ENCODE results near the gene HOXC6.
A peak's percentile ranks its signal among the peaks of the same experiment; 100 is the strongest.

HOXC6 gene

DNA sequence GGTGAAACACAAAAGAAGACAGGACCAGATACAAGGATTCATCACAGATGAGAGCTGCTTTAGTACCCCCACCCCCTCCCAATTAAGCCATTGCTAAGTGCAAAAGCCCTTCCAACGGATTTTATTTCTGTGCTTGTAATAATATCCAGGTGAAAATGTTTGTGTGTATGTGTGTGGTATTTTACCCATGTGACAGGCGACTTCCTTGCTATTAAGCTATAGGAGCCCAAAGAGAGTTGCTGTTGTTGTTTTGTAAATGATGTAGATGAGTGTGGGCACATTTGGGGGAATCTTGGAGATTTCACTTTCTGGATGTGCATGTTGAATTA is 22.2 kb downstream of the HOXC6 start:
- no peak for TF ChIP-seq GATA2 (IDR thresholded peaks at IDR 0.05; ENCODE audit: low read depth, low read length)

DNA sequence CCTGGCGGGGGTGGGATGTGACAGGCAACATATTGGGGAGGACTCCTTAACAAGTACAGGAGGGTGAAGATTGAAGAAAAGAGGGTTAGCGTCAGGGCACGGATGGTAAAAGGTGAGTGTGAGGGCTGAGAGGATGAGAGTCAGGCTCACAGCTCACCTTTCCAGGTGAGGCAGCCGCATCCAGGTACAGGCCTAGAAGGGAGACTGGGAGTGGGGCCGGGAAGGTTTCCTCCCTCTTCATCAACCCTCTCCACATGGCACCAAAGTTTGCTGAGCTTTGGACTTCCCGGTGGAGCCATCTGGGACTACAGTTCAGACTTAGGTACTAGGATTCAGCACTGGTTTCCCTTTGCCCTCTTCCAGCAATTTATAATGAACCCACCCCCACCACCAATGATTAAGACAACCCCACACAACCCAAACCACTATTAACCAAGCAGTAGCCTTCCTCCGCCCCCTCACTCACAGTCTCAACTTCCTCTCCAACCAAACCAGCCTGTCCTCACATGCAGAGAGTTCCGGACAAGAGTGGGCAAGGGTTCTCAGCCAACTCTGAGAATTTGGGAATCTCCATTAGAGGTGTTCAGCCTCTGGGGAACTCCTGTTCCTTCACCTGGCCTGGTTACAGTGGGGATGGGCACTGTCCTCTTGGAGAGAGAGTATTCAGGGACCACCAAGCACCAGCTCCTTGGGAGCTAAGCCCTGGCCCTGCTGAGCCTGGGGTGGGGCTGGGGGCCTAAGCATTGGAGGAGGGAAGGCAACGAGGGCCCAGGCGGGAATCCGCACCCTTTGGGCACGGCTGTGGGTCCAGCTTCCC is 23.0 kb downstream of the HOXC6 start:
- TF ChIP-seq GATA3 (IDR thresholded peaks at IDR 0.05; ENCODE audit: low read depth, low read length) (no peak), GATA2 (IDR thresholded peaks at IDR 0.05; ENCODE audit: low read depth, low read length) (no peak)

DNA sequence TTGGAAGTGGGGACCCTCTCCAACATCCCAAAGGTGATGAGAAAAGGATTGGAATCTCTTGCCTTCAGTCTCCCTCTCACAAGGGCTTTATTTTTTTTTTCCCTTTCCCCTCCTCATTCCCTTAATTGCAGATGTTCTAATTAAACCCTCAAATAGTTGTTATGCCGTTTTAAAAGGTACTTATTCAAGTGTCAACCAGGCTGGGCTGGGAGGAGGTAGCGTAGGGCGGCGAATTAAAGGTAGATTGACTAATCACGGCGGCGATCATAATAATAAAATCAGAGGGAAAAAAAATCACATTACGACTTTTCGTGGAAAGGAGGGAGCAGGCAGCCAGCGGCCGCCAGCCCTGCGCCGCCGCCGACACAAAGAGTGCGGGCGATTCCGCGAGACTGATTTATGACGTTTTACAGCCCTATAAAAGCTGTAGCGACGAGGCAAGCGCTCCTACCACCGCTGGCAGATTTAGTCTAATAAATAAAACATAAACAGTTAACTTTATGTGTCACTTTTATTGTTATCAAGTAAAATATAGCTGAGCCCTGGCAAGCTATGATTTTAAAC is 23.7 kb downstream of the HOXC6 start:
- TF ChIP-seq GATA2 (IDR thresholded peaks at IDR 0.05; ENCODE audit: low read depth, low read length): peak; percentile 59
- TF ChIP-seq GATA3 (IDR thresholded peaks at IDR 0.05; ENCODE audit: low read depth, low read length): no peak

- TF ChIP-seq GATA3 (IDR thresholded peaks at IDR 0.05; ENCODE audit: low read depth, low read length): no peak
- TF ChIP-seq GATA2 (IDR thresholded peaks at IDR 0.05; ENCODE audit: low read depth, low read length): no peak; the same call in 1 of the 2 replicates
These were observed 24.3 kb downstream of the HOXC6 start for GRCh38 chr12:54052438-54053002.

GRCh38 chr12:54053003-54053750 is 24.9 kb downstream of the HOXC6 start:
- no peak for TF ChIP-seq GATA3 (IDR thresholded peaks at IDR 0.05; ENCODE audit: low read depth, low read length)
- no peak for TF ChIP-seq GATA2 (IDR thresholded peaks at IDR 0.05; ENCODE audit: low read depth, low read length)

DNA sequence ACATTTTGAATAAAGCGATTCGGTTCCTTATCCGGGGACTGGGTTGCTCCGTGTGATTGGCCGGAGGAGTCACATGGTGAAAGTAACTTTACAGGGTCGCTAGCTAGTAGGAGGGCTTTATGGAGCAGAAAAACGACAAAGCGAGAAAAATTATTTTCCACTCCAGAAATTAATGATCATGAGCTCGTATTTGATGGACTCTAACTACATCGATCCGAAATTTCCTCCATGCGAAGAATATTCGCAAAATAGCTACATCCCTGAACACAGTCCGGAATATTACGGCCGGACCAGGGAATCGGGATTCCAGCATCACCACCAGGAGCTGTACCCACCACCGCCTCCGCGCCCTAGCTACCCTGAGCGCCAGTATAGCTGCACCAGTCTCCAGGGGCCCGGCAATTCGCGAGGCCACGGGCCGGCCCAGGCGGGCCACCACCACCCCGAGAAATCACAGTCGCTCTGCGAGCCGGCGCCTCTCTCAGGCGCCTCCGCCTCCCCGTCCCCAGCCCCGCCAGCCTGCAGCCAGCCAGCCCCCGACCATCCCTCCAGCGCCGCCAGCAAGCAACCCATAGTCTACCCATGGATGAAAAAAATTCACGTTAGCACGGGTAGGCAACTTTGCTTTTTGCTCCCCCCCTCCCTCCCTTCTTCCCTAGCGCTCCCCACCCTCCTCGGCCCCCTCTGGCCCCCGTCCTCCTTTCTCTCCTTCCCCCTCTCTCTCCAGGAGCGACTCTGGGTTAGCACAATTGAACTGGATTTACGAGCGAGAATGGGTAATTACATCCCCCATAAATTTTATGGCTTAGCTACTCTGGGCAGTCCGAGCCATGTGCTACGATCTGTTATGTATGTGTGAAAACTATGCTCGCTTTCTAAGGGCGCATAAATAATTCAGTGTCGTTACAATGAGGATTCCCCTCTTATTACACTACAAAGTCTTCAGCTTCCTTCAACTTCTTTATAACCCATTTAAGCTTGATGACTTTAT is 25.8 kb downstream of the HOXC6 start, which contains the start of gene HOXC4:
HOXC4 (plus strand) TSS at position 85 of the 991 bp plus-strand sequence; CDS start at position 173, 88 bp downstream.
- no peak for TF ChIP-seq GATA2 (IDR thresholded peaks at IDR 0.05; ENCODE audit: low read depth, low read length)
- no peak for TF ChIP-seq GATA3 (IDR thresholded peaks at IDR 0.05; ENCODE audit: low read depth, low read length)

GRCh38 chr12:54054742-54055194 is 26.5 kb downstream of the HOXC6 start:
- TF ChIP-seq GATA2 (IDR thresholded peaks at IDR 0.05; ENCODE audit: low read depth, low read length) (no peak), GATA3 (IDR thresholded peaks at IDR 0.05; ENCODE audit: low read depth, low read length) (no peak)

GRCh38 chr12:54055552-54055951 is 27.3 kb downstream of the HOXC6 start:
- TF ChIP-seq GATA3 (IDR thresholded peaks at IDR 0.05; ENCODE audit: low read depth, low read length) (no peak), GATA2 (IDR thresholded peaks at IDR 0.05; ENCODE audit: low read depth, low read length) (no peak)

GRCh38 chr12:54056110-54056509 is 27.9 kb downstream of the HOXC6 start:
- TF ChIP-seq GATA2 (IDR thresholded peaks at IDR 0.05; ENCODE audit: low read depth, low read length): no peak
- no peak for TF ChIP-seq GATA3 (IDR thresholded peaks at IDR 0.05; ENCODE audit: low read depth, low read length)

DNA sequence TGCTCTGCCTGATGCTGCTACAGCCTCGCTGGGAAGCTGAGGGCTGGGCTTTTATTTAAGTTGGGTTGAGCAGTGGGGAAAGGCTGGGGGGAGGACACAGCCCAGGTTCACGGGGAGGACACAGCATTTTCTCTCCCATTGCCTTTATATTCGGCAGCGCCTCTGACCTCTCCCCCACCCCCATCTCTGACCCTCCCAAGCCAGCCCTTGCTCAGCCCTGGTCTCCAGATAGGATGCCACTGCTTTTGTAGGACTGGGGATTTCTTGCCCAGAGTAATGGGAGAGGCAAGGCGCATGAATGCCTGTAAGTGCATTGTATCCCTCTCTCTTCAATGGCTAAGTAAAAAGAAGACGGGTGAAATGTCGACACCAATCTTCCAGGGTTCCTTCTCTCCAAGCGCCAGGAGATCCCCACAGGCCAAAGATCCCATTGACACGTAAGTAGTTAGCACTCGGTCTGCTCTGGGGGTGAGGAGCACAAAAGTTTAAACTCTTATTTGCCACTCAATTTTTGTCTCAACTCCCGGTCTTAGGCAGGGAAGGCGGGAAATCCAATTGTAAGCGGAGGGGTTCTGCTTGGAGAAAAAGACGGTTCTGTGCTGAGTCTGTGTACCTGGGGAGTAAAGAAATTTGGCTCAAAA is 30.0 kb downstream of the HOXC6 start:
- TF ChIP-seq GATA3 (IDR thresholded peaks at IDR 0.05; ENCODE audit: low read depth, low read length) (no peak), GATA2 (IDR thresholded peaks at IDR 0.05; ENCODE audit: low read depth, low read length) (no peak)

- TF ChIP-seq GATA2 (IDR thresholded peaks at IDR 0.05; ENCODE audit: low read depth, low read length) (no peak), GATA3 (IDR thresholded peaks at IDR 0.05; ENCODE audit: low read depth, low read length) (no peak)
These were observed 31.4 kb downstream of the HOXC6 start for GRCh38 chr12:54059668-54060067.

- TF ChIP-seq GATA2 (IDR thresholded peaks at IDR 0.05; ENCODE audit: low read depth, low read length): no peak
- TF ChIP-seq GATA3 (IDR thresholded peaks at IDR 0.05; ENCODE audit: low read depth, low read length): no peak
These were observed 32.1 kb downstream of the HOXC6 start for GRCh38 chr12:54060174-54060974.
